Muscle layer of colon (tissue), 2 donors: ENCODE measurements around the gene RAD51B.
A peak's percentile ranks its signal among the peaks of the same experiment; 100 is the strongest.

Source experiments
- H3K27ac ChIP-seq: one replicate; pipeline ENCODE4 v1.7.0; 2013; ENCODE audit warnings: low read depth, mild to moderate bottlenecking, low read length, moderate library complexity
- H3K27me3 ChIP-seq, 2 donors: one replicate each; pipeline ENCODE4 v1.7.0; 2013; ENCODE audit warnings: low read length in 2 of 2, mild to moderate bottlenecking in 2 of 2; ENCODE audit not compliant: insufficient read depth in 2 of 2, control insufficient read depth in 1 of 2
- H3K36me3 ChIP-seq: one replicate; pipeline ENCODE4 v1.7.0; 2013; ENCODE audit warnings: mild to moderate bottlenecking, low read length; ENCODE audit not compliant: insufficient read depth
- H3K4me1 ChIP-seq: one replicate; pipeline ENCODE4 v1.7.0; 2013; ENCODE audit warnings: mild to moderate bottlenecking, low read length; ENCODE audit not compliant: insufficient read depth
- H3K4me3 ChIP-seq, 2 donors: one replicate each; pipeline ENCODE4 v1.7.0; 2013; ENCODE audit warnings: low read length in 2 of 2, low read depth in 1 of 2, mild to moderate bottlenecking in 1 of 2, moderate library complexity in 1 of 2
- H3K9ac ChIP-seq: one replicate; pipeline ENCODE4 v1.7.0; 2013; ENCODE audit warnings: low read length
- H3K9me3 ChIP-seq: one replicate; pipeline ENCODE4 v1.7.0; 2013; ENCODE audit warnings: mild to moderate bottlenecking, low read length
- donor health status: abdominal sarcoma.
- donor health status: Adenocarcinoma of cecum.

RAD51B gene

DNA sequence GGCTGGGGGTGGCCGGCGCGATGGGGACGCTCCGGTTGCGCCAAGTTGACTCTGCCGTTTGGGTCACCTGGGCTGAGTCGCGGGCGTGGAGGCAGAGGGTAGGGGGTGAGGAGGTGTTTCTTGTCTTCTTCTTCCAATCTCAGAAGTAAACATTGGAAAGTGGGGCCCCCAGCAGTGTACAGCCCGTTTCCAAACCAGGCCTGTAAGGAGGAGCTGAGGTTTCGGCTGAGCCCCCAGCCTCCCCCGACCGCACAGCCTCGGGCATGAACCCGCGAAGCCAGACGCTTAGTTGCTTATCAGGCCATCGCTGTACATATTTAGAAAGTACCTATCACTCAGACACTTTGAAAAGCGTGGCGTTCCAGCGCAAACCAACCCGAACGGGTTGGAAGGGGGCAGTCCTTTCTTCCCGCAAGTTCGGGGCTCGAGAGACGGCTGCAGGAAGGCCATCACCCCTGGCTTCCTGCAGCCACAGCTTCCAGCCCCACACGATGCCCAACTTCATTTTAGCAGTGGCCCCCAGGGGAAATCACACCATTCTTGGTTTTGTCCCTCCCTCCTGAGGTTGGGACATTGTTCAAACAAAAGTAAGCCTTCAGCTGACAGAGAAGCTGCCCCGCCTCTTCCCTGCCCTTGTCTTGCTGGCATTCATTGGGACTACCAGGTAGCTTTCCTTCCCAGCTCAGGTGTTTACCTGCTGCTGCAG is 809.2 kb downstream of the RAD51B start:
- Histone ChIP-seq H3K9me3 (no peaks in the 10 kb centered on the region), H3K4me3 (peak overlapping the region in 1 of 2 donors; percentile 16), H3K36me3 (no peaks in the 10 kb centered on the region), H3K9ac (no peak overlapping the region), H3K27ac (peak overlapping the region; percentile 45), H3K27me3 (no peaks in the 10 kb centered on the region), H3K4me1 (peaks cover 35% of the 10 kb centered on the region)

DNA sequence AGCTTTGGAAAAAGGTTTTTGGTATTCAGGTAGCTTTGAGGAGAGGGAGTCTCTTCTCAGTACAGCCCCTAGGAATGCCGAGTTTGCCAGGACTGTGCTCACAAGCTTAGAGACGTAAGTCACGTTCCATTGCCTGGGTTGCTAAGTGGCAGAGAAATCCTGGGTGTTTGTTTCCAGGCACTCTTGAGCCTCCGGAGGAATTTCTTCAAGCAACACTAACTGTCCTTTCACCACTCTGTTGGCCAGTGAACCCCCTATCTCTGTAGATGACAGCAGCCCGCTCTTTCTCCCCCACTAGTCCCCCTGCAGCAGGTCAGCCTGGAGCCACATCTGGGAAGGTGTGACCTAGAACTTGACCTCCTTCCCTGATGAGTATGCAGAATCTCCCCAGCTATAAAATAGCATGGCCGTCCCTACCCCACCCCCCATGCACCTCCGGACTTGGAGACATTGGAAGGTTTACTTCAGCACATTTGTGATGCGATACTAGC is 810.5 kb downstream of the RAD51B start:
- Histone ChIP-seq H3K9ac (no peak overlapping the region), H3K27me3 (no peaks in the 10 kb centered on the region), H3K36me3 (no peaks in the 10 kb centered on the region), H3K9me3 (no peaks in the 10 kb centered on the region), H3K4me1 (peaks cover 44% of the 10 kb centered on the region), H3K4me3 (no peak overlapping the region), H3K27ac (peak overlapping the region; percentile 31)

DNA sequence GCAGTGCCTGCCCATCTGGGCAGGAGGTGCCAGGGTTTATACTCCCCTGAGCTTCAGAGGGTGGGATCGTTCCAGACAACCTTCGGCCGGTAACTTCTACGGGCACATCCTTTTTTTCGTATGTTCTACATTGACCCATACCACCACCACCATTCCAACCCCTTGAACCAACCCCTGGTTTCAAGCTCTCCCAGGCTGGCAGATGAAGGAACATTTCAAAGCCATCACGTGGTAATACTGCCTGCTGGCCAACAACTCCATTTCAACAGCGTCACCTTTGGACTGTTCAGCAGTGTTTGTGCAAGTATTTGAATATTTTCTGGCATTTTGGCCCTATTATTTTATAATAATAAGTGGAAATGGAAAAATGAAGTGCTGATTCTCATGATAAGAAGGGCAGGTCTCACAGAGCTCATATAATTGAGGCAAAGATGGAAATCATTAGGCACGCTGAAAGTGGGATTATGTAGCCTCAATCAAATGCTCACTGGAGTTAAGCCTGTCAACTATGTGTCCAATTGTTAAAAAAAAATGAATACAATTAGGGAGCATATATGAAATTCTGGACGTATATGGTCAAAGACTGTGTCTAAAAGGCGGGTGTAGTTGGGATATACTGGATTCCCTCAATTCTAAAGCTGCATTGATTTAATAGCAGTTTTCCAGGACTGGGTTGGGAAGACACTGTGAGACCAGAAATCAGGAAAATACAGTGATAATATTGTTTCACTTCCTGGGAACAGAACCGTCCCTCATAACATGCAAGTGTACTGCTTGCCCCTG is 811.2 kb downstream of the RAD51B start:
- H3K4me1 ChIP-seq: peaks cover 44% of the 10 kb centered on the region
- H3K27ac ChIP-seq: peak overlapping the region; percentile 31
- no peaks in the 10 kb centered on the region for H3K9me3 ChIP-seq
- H3K9ac ChIP-seq: no peak overlapping the region
- no peaks in the 10 kb centered on the region for H3K27me3 ChIP-seq
- no peaks in the 10 kb centered on the region for H3K36me3 ChIP-seq
- no peak overlapping the region for H3K4me3 ChIP-seq

DNA sequence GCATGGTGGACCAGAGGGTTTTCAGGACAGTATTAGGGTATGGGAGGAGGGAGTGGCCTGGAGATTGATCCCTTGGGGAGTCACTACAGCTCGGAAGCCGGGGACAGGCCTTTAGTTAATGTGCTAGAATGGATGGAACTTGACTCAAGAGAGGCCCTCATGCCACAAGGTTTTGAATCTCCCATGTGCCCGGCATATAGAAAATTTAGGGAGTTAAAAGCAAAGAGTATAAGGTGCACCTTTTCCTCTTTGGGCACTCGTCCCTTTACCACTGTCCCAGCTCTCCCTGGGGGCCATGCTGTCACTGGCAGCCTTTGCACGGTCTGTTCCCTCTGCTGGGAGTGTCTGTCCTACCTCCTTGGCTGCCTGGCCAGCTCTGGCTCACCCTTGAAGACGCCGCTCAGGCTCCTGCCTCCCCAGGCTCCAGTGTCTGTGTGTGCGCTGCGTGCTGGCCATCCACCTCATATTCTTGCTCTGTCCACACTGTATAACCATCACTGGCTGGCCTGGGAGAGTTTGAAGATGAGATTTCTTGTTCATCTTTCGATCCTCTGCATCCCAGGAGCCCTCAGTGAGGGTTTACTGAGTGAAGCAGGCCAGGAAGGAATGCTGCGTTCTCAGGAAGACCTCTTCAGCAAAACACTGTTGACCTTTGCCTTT is 811.9 kb downstream of the RAD51B start:
- H3K4me3 ChIP-seq: no peak overlapping the region
- peak overlapping the region; percentile 15 for H3K27ac ChIP-seq
- peaks cover 45% of the 10 kb centered on the region for H3K4me1 ChIP-seq

DNA sequence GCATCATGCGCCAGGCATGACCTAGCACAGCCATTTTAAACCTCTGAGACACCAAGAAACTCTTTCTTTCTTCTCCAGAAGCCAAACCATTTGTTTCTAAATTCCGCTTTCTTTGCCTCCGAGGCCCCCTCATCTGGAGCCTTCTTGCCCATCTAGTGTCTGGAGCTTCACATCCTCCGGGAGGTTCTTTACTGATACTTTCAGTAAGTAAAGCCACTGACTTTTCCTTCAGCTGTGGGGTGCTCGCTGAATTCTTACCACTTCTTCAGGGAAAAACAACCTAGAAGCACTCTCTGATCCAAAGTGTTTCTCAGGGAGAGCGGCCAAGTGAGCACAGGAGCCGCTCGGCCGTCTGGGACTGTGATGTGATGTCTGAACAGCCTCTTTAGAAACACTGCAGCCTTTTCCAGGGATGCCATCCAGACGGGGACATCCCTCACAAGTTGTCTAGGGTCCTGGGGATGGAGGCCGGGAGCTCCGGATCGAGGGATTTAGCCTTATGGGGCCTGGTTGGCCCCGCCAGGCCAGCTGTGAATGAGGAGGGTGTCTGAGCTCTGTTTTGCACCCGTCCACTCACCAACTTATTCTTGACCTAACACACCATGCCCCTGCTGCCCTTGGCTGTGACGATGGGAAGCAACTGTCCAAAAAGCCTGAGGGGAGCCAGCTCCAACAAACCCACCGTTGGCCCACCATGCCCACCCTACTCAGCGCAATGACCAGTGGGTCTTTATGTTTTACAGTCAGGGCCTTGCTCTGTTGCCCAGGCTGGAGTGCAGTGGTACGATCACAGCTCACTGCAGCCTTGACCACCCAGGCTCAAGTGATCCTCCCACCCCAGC is 812.7 kb downstream of the RAD51B start:
- no peaks in the 10 kb centered on the region for H3K36me3 ChIP-seq
- peak overlapping the region; percentile 70 for H3K27ac ChIP-seq
- no peak overlapping the region for H3K9ac ChIP-seq
- H3K27me3 ChIP-seq: no peaks in the 10 kb centered on the region
- no peak overlapping the region for H3K4me3 ChIP-seq
- peaks cover 49% of the 10 kb centered on the region for H3K4me1 ChIP-seq
- no peaks in the 10 kb centered on the region for H3K9me3 ChIP-seq

More for the DNA sequence above, 811.9 kb downstream of the RAD51B start:
- H3K36me3 ChIP-seq: no peaks in the 10 kb centered on the region
- no peak overlapping the region for H3K9ac ChIP-seq
- no peaks in the 10 kb centered on the region for H3K9me3 ChIP-seq
- no peaks in the 10 kb centered on the region for H3K27me3 ChIP-seq

DNA sequence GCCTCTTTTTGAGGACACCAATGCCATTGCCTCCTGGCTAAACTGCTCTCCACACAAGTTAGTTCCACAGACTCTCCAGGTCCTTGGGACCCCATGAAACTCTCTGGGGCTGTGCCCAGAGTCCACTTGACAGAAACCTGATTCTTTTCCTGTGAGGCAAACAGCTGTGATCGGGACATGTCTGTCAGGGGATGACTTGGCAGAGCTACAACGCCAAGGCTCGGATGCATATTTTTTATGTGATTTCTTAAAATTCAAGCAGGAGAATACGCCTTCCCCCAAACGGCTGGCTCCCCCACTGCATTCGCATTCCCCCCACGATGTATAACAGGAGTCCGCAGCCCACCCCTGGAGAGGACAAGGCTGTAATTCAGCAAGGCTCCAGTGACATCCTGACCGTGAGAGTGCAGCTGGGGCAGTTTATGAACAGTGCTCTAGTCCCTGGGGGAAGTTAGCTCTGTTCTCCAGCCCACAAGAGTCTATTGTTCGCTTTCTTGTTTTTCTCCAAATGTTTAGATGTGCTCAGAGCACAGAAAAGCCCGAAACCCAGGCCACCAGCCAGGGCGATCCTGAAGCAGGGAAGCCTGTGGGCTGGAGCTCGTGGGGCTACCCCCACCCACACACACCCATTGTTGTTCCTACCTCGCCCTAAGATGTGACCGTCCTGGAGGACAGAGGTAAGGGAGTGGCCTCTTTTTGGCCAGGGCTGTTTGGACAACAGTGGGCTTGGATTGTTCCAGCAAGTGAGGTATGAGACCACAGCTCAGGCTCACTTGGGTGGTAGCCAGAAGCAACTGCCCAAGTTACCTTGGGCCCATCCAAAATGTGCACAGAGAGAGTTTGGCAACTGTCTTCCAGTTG is 813.8 kb downstream of the RAD51B start:
- Histone ChIP-seq H3K4me1 (peaks cover 58% of the 10 kb centered on the region), H3K36me3 (no peaks in the 10 kb centered on the region), H3K27ac (peak overlapping the region; percentile 70), H3K27me3 (no peaks in the 10 kb centered on the region), H3K4me3 (no peak overlapping the region), H3K9me3 (no peaks in the 10 kb centered on the region), H3K9ac (no peak overlapping the region)

DNA sequence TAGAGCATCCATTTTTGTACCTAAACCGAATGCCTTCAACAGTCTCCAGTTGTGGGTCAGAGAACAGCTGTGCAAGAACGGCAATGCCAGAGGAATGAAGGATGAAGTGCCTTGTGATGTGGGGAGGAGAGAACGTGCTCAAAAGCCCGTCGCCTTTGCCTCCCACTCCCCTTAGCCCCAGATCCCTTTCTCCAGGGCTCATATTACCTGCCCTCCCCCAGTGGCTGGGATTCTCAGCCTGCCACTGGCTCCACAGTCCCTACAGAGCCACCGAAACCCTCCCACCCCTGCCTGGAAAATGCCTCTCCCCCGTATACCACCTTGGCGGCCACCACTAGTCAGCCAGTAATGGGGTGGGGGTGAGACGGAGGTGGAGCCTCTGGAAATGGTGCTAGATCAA is 814.8 kb downstream of the RAD51B start:
- no peaks in the 10 kb centered on the region for H3K27me3 ChIP-seq
- no peak overlapping the region for H3K9ac ChIP-seq
- peaks cover 68% of the 10 kb centered on the region for H3K4me1 ChIP-seq
- H3K36me3 ChIP-seq: no peaks in the 10 kb centered on the region
- H3K9me3 ChIP-seq: no peaks in the 10 kb centered on the region
- peak overlapping the region; percentile 7 for H3K27ac ChIP-seq
- H3K4me3 ChIP-seq: no peak overlapping the region

DNA sequence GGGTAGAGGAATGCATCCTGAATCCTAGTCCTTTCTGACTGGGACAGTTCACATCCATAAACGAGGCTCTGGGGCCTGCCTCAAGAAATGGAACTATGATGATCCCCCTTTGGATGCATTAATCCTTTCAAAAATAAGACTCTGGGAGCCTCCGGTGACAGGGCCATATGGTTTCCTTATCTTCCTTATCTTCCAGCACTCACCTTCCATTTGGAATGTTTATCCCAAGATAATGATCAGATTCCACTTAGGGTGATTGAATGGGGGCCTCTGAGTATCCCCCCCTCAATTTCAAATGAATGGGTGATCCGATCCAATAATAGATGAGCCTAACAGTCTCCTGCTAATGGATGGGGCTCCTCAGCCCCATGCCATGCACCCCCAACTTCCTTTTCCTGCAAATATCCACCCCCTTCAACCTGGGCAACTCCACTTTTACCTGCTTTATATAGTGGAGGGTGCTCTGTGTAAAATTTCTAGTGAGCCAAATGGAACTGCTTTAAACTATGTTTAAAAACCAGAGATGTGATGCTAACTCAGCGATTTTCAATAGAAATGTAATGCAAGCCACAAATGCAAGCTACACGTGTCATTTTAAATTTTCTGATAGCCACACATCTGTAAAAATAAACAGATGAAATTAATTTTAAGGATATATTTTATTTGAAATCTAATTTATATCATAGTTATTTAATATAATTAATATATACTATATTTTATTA is 815.5 kb downstream of the RAD51B start:
- Histone ChIP-seq H3K4me3 (no peak overlapping the region), H3K27me3 (no peaks in the 10 kb centered on the region), H3K9ac (no peak overlapping the region), H3K27ac (peak overlapping the region; percentile 7), H3K9me3 (no peaks in the 10 kb centered on the region), H3K4me1 (peaks cover 70% of the 10 kb centered on the region), H3K36me3 (no peaks in the 10 kb centered on the region)

DNA sequence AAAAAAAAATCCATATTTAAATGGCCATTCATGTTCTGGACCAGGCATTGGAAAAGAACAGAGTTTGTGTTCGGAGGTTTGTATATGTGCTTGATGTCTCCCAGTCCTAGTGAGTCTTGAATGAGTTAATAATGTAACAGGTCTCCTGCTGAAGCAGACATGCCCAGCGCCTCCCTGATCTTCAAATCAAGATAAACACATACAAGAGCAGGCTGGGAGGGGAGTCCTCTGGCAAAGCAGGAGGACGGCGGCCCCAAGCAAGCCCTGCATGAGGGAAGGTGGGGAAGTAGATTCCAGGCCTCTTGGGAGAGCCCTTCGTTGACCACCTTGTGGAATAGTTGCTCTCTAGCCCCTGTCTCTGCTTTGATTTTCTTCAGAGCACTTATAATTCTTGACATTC is 817.0 kb downstream of the RAD51B start:
- Histone ChIP-seq H3K4me1 (peaks cover 62% of the 10 kb centered on the region), H3K27me3 (no peaks in the 10 kb centered on the region), H3K27ac (peak overlapping the region; percentile 42), H3K4me3 (no peak overlapping the region), H3K9ac (no peak overlapping the region), H3K36me3 (no peaks in the 10 kb centered on the region), H3K9me3 (no peaks in the 10 kb centered on the region)
